Measurements from ENCODE around the gene FNIP2. TPM values are rescaled to one million over a fixed set of nuclear protein-coding genes. Genes with fewer than 3 reads are reported as not detected.
"Not testable (repeated sequence)": the region's sequence is repeated elsewhere in the genome, so short reads cannot be mapped to it uniquely, and the experiment has no call there.

Gene FNIP2
- total RNA-seq, 6 donors from 2014 or later: 70.4 to 103 (median 83.2) TPM

DNA sequence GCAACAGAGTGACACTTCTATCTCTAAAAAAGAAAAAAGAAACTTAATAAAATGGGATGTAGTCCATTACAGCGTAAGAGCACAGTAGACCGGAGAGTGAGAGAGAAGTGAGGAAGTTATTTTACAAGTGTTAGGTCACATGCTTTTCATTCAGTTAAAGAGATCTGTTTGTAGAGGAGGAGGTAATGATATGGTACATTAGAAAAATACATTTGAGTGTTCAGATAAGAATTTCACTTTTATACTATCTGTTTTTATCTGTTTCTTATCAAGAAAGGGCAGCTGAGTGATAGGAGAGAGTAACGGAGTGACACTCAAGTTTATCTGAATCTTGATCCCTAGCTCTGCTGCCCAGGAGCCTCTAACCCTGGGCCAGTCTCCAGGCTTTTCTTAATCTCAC, 38.9 kb downstream of the FNIP2 start:
- no peak for ATAC-seq (ENCODE audit: low FRiP score in 2 of 2)
- H3K4me1 ChIP-seq: peaks cover 69 to 84% (median 79%) of the 10 kb centered on the region in 4 donors
- TF ChIP-seq POLR2AphosphoS5 (IDR thresholded peaks at IDR 0.05) (no peak), EP300 (IDR thresholded peaks at IDR 0.05) (no peak), POLR2A (IDR thresholded peaks at IDR 0.05) (no peak), CTCF (IDR thresholded peaks at IDR 0.05) (no peak)
- peak overlapping the region in 1 of 4 donors; percentile 6 for H3K4me3 ChIP-seq
- H3K27me3 ChIP-seq: no peaks in the 10 kb centered on the region
- H3K36me3 ChIP-seq: no peaks in the 10 kb centered on the region
- DNase-seq: no peak
- no peaks in the 10 kb centered on the region for H3K9me3 ChIP-seq
- H3K27ac ChIP-seq: peak overlapping the region in 3 of 4 donors; percentile 11 to 79 (median 75)
- WGBS, 2 donors: 31 to 53% methylated on average over 3 of the region's 3 CpGs

DNA sequence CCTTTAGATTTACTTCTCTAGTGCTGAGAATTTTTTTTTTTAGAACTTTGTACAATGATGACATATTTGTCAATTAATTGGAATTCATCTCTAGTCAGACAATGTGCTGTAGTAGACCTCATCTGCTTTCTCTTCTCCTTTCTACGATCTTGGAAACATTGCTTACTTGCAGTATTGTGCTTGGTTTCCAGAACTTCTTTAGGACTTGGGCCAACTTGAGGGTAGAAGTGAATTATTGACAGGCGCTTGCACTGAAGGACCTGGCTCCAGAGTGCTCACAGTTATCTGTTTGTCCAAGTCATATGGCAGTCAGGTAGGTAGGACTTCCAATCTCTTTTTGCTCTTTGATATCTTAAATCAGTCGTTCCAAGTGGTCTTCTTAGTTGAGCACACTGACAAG, 39.6 kb downstream of the FNIP2 start:
- ATAC-seq (ENCODE audit: low FRiP score in 2 of 2) (no peak), DNase-seq (no peak)
- no peaks in the 10 kb centered on the region for H3K27me3 ChIP-seq
- peak overlapping the region in 2 of 4 donors; percentile 75 to 79 for H3K27ac ChIP-seq
- H3K36me3 ChIP-seq: no peaks in the 10 kb centered on the region
- H3K9me3 ChIP-seq: no peaks in the 10 kb centered on the region
- H3K4me3 ChIP-seq: no peak overlapping the region
- TF ChIP-seq EP300 (IDR thresholded peaks at IDR 0.05) (no peak), POLR2A (IDR thresholded peaks at IDR 0.05) (no peak), CTCF (IDR thresholded peaks at IDR 0.05) (no peak), POLR2AphosphoS5 (IDR thresholded peaks at IDR 0.05) (no peak)
- peaks cover 69 to 80% (median 77%) of the 10 kb centered on the region in 4 donors for H3K4me1 ChIP-seq
- 32 to 65% methylated on average over 3 of the region's 3 CpGs for WGBS, 2 donors

DNA sequence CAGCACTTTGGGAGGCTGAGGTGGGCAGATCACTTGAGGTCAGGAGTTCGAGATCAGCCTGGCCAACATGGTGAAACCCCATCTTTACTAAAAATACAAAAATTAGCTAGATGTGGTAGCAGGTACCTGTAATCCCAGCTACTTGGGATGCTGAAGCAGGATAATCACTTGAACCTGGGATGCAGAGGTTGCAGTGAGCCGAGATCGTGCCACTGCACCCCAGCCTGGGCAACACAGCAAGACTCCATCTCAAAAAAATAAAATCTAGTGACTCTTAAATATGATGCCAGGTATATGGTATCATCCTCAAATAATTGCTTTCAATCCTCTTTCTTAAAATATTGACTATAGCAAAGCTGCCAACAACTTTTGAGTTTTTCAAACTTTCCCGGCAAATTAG, 40.4 kb downstream of the FNIP2 start:
- DNase-seq; ATAC-seq (ENCODE audit: low FRiP score in 2 of 2); H3K27me3 ChIP-seq; H3K4me3 ChIP-seq; H3K36me3 ChIP-seq; H3K9me3 ChIP-seq: not testable (repeated sequence)
- Histone ChIP-seq H3K27ac (peak overlapping the region; percentile 69 to 79 (median 74)), H3K4me1 (peaks cover 68 to 79% (median 79%) of the 10 kb centered on the region in 4 donors)
- 84 to 87% methylated on average over 4 of the region's 4 CpGs for WGBS, 2 donors

GRCh38 chr4:158809611-158810486, 41.0 kb downstream of the FNIP2 start:
- Histone ChIP-seq H3K4me3 (peak overlapping the region in 1 of 4 donors; percentile 3), H3K27ac (peak overlapping the region; percentile 69 to 79 (median 74)), H3K27me3 (no peaks in the 10 kb centered on the region), H3K9me3 (no peaks in the 10 kb centered on the region), H3K4me1 (peaks cover 74 to 86% (median 81%) of the 10 kb centered on the region in 4 donors), H3K36me3 (no peaks in the 10 kb centered on the region)
- ATAC-seq (ENCODE audit: low FRiP score in 2 of 2): peak; percentile 81 to 89
- DNase-seq: peak in 1 of 2 donors; percentile 62
- peak in 3 of 4 donors; percentile 56 to 82 (median 74) for TF ChIP-seq EP300 (IDR thresholded peaks at IDR 0.05)
- peak in 1 of 4 donors; percentile 43 for TF ChIP-seq POLR2A (IDR thresholded peaks at IDR 0.05)
- TF ChIP-seq CTCF (IDR thresholded peaks at IDR 0.05): no peak
- peak; percentile 25 to 57 for TF ChIP-seq POLR2AphosphoS5 (IDR thresholded peaks at IDR 0.05)
- WGBS, 2 donors: 19% methylated on average over 6 of the region's 6 CpGs

DNA sequence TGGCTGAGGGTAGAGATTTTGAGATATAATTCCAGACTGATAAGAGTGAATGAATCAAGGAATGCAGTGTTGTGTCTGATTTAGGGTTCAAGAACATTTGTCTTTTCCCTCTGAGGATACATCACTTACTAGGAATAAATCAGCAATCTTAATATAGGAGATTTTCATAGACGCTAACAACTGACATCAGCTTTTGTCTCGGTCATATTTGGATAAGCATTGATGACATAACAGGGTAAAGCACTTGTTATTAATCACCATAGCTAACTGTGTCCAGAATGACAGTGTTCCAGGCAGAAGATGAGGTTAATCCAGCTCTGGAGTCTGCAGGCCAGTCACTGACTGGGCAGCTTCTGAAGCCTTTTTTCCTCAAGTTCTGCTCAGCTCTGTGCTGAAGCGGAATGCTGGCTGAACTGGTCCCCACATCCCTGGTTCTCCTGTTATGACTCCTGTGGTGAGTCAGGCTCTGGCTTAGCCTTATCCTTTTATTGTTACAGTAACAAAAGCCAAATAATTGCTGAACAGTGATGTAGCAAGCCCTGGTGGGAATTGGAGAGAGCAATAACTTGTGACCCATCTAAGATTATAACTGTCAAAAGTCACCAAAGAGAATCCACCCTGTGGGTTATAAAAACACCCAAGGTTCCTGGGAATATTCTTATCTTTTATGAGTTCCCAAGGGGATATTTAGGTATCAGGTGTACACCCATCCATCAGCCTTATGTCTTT, 41.8 kb downstream of the FNIP2 start:
- TF ChIP-seq POLR2AphosphoS5 (IDR thresholded peaks at IDR 0.05): peak in 1 of 2 donors; percentile 45
- TF ChIP-seq POLR2A (IDR thresholded peaks at IDR 0.05): peak in 1 of 4 donors; percentile 1
- no peak for TF ChIP-seq EP300 (IDR thresholded peaks at IDR 0.05)
- no peaks in the 10 kb centered on the region for H3K36me3 ChIP-seq
- peak overlapping the region; percentile 69 to 79 (median 74) for H3K27ac ChIP-seq
- peak overlapping the region in 1 of 4 donors; percentile 3 for H3K4me3 ChIP-seq
- DNase-seq: peak in 1 of 2 donors; percentile 70
- peaks cover 73 to 82% (median 76%) of the 10 kb centered on the region in 4 donors for H3K4me1 ChIP-seq
- 24 to 30% methylated on average over 2 to 3 of the region's 3 CpGs for WGBS, 2 donors
- no peaks in the 10 kb centered on the region for H3K9me3 ChIP-seq
- peak; percentile 82 to 88 for ATAC-seq (ENCODE audit: low FRiP score in 2 of 2)
- no peaks in the 10 kb centered on the region for H3K27me3 ChIP-seq

Measured in upper lobe of left lung (tissue), 6 donors.